ENCODE measurements around the gene DOCK9.
"Not testable (repeated sequence)": the region's sequence is repeated elsewhere in the genome, so short reads cannot be mapped to it uniquely, and the experiment has no call there.

DOCK9 gene

GRCh38 chr13:98909016-98909415 lies 68.8 kb downstream of the DOCK9 start:
- no peak for DNase-seq

GRCh38 chr13:98906746-98907502 lies 70.9 kb downstream of the DOCK9 start:
- no peak for DNase-seq

GRCh38 chr13:98905199-98905598 lies 72.7 kb downstream of the DOCK9 start:
- no peak for DNase-seq

GRCh38 chr13:98900442-98900841 lies 77.4 kb downstream of the DOCK9 start:
- no peak for DNase-seq

GRCh38 chr13:98897706-98898105 lies 80.2 kb downstream of the DOCK9 start:
- no peak for DNase-seq

GRCh38 chr13:98896868-98897144 lies 81.1 kb downstream of the DOCK9 start:
- no peak for DNase-seq

- DNase-seq = no peak
Measured at GRCh38 chr13:98896083-98896867, 81.6 kb downstream of the DOCK9 start.

GRCh38 chr13:98894814-98895213 lies 83.0 kb downstream of the DOCK9 start:
- DNase-seq = not testable (repeated sequence)

- no peak for DNase-seq
Measured at GRCh38 chr13:98893371-98893770, 84.5 kb downstream of the DOCK9 start.

- no peak for DNase-seq
Measured at GRCh38 chr13:98892821-98893220, 85.0 kb downstream of the DOCK9 start.

GRCh38 chr13:98892077-98892476 lies 85.8 kb downstream of the DOCK9 start:
- no peak for DNase-seq

GRCh38 chr13:98890925-98891324 lies 86.9 kb downstream of the DOCK9 start:
- no peak for DNase-seq

GRCh38 chr13:98890186-98890585 lies 87.7 kb downstream of the DOCK9 start:
- peak; percentile 7 for DNase-seq

- DNase-seq = no peak
Measured at GRCh38 chr13:98889419-98890085, 88.3 kb downstream of the DOCK9 start.

- no peak for DNase-seq
Measured at GRCh38 chr13:98888890-98889279, 89.0 kb downstream of the DOCK9 start.

GRCh38 chr13:98888222-98888889 lies 89.5 kb downstream of the DOCK9 start:
- DNase-seq = no peak

- DNase-seq = no peak
Measured at GRCh38 chr13:98886587-98887230, 91.2 kb downstream of the DOCK9 start.

- DNase-seq = no peak
Measured at GRCh38 chr13:98885600-98885999, 92.3 kb downstream of the DOCK9 start.

- DNase-seq = no peak
Measured at GRCh38 chr13:98883998-98884397, 93.9 kb downstream of the DOCK9 start.

- no peak for DNase-seq
Measured at GRCh38 chr13:98881390-98881789, 96.5 kb downstream of the DOCK9 start.

- DNase-seq = no peak
Measured at GRCh38 chr13:98880677-98881076, 97.2 kb downstream of the DOCK9 start.

- no peak for DNase-seq
Measured at GRCh38 chr13:98879957-98880356, 97.9 kb downstream of the DOCK9 start.

GRCh38 chr13:98879127-98879520 lies 98.7 kb downstream of the DOCK9 start:
- DNase-seq = no peak

All from NCI-H446 treated with DMSO at 0.1 percent for 48 hours (cell line).